Lower leg skin (tissue), 3 donors: ENCODE measurements around the gene UBN1.

ENCODE experiments used
- CTCF ChIP-seq, 3 donors: fragments of 450-650 bp; IDR thresholded peaks; one replicate each; pipeline ENCODE4 v1.5.1; 2016; ENCODE audit warnings: antibody characterized with exemption in 3 of 3, mild to moderate bottlenecking in 3 of 3, moderate library complexity in 2 of 3
- POLR2A ChIP-seq, 2 donors: fragments of 450-650 bp; IDR thresholded peaks; one replicate each; pipeline ENCODE4 v1.6.1; 2016 to 2017; ENCODE audit warnings: antibody characterized with exemption in 2 of 2, mild to moderate bottlenecking in 1 of 2, moderate library complexity in 1 of 2

GRCh38 chr16:4886151-4886550 is 38.9 kb downstream of the UBN1 start:
- TF ChIP-seq POLR2A (IDR thresholded peaks at IDR 0.05) = no peak
- no peak for TF ChIP-seq CTCF (IDR thresholded peaks at IDR 0.05)
